Keratinocyte (primary cell): ENCODE results near the gene BRD7.

Experiments
- EZH2 ChIP-seq: IDR thresholded peaks from one replicate; pipeline ENCODE4 v1.6.1; 2012; ENCODE audit warnings: inconsistent platforms, mild to moderate bottlenecking, low read length, moderate library complexity
- TF ChIP-seq, protein P1 (sequence below), 3 experiments: IDR thresholded peaks in 1 of 3; conservative IDR thresholded peaks in 1 of 3; optimal IDR thresholded peaks in 1 of 3; 2 replicates in 2 of 3; 3 replicates in 1 of 3; pipeline versions ENCODE3 to v1.5.1; 2011; ENCODE audit warnings: low read length in 3 of 3, mild to moderate bottlenecking in 3 of 3, moderate library complexity in 2 of 3, control low read depth in 1 of 3, inconsistent platforms in 1 of 3; ENCODE audit not compliant: insufficient read depth in 2 of 3; ENCODE audit errors: extremely low read depth in 1 of 3

DNA sequence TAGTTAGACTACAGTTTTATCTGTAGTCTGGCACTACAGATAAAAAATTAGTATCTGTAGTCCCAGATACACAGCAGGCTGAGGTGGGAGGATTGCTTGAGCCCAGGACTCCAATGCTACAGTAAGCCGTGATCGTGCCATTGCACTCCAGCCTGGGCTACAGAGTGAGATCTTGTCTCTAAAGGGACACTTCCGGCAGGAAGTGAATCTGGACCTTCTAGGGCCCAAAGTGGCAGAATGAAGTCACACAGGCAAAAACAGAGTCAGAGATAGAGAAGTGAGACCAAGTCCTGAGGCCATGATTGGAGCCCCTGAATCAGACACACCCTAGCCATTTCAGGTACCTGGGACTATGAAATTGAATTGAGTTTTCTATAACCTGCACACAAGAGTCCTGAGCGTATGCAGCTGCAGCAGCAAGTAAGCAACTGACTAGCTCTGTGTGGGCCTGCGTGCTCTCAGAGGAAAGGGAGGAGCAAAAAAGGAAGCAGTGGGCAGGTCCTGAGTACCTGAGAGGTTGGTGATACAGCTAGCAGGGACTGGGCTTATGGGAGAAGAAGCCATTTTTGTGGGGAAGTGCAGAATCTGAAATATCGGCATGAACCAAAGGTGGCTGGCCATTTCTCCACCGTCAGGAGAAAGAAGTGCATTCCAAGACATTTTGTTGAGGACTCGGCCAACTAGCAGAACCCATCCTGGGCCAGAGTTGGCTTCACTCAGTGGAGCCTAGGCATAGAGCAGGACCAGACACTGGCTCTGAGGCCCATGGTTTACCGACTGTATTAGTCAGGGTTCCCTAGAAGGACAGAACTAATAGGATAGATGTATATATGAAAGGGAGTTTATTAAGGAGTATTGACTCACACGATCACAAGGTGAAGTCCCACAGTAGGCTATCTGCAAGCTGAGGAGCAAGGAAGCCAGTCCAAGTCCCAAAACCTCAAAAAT lies 27.2 kb upstream of the BRD7 start:
- TF ChIP-seq, protein P1, sequence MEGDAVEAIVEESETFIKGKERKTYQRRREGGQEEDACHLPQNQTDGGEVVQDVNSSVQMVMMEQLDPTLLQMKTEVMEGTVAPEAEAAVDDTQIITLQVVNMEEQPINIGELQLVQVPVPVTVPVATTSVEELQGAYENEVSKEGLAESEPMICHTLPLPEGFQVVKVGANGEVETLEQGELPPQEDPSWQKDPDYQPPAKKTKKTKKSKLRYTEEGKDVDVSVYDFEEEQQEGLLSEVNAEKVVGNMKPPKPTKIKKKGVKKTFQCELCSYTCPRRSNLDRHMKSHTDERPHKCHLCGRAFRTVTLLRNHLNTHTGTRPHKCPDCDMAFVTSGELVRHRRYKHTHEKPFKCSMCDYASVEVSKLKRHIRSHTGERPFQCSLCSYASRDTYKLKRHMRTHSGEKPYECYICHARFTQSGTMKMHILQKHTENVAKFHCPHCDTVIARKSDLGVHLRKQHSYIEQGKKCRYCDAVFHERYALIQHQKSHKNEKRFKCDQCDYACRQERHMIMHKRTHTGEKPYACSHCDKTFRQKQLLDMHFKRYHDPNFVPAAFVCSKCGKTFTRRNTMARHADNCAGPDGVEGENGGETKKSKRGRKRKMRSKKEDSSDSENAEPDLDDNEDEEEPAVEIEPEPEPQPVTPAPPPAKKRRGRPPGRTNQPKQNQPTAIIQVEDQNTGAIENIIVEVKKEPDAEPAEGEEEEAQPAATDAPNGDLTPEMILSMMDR (optimal IDR thresholded peaks at IDR 0.05 in 1 of 3, IDR thresholded peaks at IDR 0.05 in 1 of 3, conservative IDR thresholded peaks at IDR 0.05 in 1 of 3; ENCODE audit: extremely low read depth in 1 of 3, insufficient read depth in 2 of 3, low read length in 3 of 3), result no peak
- TF ChIP-seq EZH2, result no peak
